OCI-LY7 (cell line): ENCODE data around the gene IFITM5. TPM values are rescaled to one million over a fixed set of nuclear protein-coding genes. Genes with fewer than 3 reads are reported as not detected.
"Not testable (repeated sequence)": the region's sequence is repeated elsewhere in the genome, so short reads cannot be mapped to it uniquely, and the experiment has no call there.

Experiments used
- BruUV-seq: library from RNA; stranded (reverse); fragments of 400-500 nt; replicated peaks from 2 replicates; lab custom pipeline; 2021; lab: Mats Ljungman, UMichigan
- CTCF ChIA-PET: fragments of 300-600 bp; sonication (Branson Sonifier 250); formaldehyde crosslinking; loops from one replicate; lab custom pipeline; 2022; ENCODE audit warnings: antibody characterized with exemption; ENCODE audit not compliant: unreplicated experiment; lab: Charles Lee
- POLR2A ChIA-PET: fragments of 300-600 bp; sonication (Branson Sonifier 250); formaldehyde crosslinking; loops from one replicate; lab custom pipeline; 2022; ENCODE audit warnings: antibody characterized with exemption; lab: Charles Lee
- DNase-seq: peaks from one replicate; pipeline ENCODE4 v3.0.0-alpha.2; 2015; ENCODE audit warnings: low spot score
- H2AFZ ChIP-seq: fragments of 200-600 bp; sonication (generic), shearing (Covaris generic); 2 replicates; pipeline ENCODE4 v1.6.1; 2014; ENCODE audit warnings: mild to moderate bottlenecking, antibody characterized with exemption, low read length, moderate library complexity
- H3K27ac ChIP-seq: fragments of 200-600 bp; sonication (generic); 2 replicates; pipeline ENCODE4 v1.5.1; 2014; ENCODE audit warnings: mixed run types, low read depth, mild to moderate bottlenecking, moderate library complexity, low read length, inconsistent platforms; ENCODE audit not compliant: poor library complexity, severe bottlenecking
- H3K36me3 ChIP-seq: fragments of 200-600 bp; sonication (generic); 2 replicates; pipeline ENCODE4 v1.6.1; 2014; ENCODE audit warnings: mild to moderate bottlenecking, antibody characterized with exemption, low read length, moderate library complexity, mixed read lengths; ENCODE audit not compliant: insufficient read depth
- H3K4me1 ChIP-seq: fragments of 200-600 bp; sonication (generic); 2 replicates; pipeline ENCODE4 v1.5.1; 2014; ENCODE audit warnings: mild to moderate bottlenecking, low read length; ENCODE audit not compliant: insufficient read depth, poor library complexity, severe bottlenecking
- H3K4me2 ChIP-seq: fragments of 200-600 bp; sonication (generic); 2 replicates; pipeline ENCODE4 v1.6.1; 2014; ENCODE audit warnings: mild to moderate bottlenecking, low read length
- H3K4me3 ChIP-seq: fragments of 200-600 bp; sonication (generic); 2 replicates; pipeline ENCODE4 v1.5.1; 2014; ENCODE audit warnings: mild to moderate bottlenecking, low read depth, low read length; ENCODE audit not compliant: poor library complexity, severe bottlenecking
- H3K79me2 ChIP-seq: fragments of 200-600 bp; sonication (generic); 2 replicates; pipeline ENCODE4 v1.6.1; 2016; ENCODE audit warnings: low read depth, mild to moderate bottlenecking, low read length, moderate library complexity, mixed read lengths; ENCODE audit not compliant: insufficient read depth
- H3K9me2 ChIP-seq: fragments of 200-600 bp; sonication (generic); 2 replicates; pipeline ENCODE4 v1.6.1; 2016; ENCODE audit warnings: mild to moderate bottlenecking, low read length, mixed read lengths; ENCODE audit not compliant: insufficient read depth
- H3K9me3 ChIP-seq: fragments of 200-600 bp; sonication (generic); 2 replicates; pipeline ENCODE4 v1.6.1; 2014; ENCODE audit warnings: mild to moderate bottlenecking, mixed run types, low read length, mixed read lengths
- H4K20me1 ChIP-seq: fragments of 200-600 bp; sonication (generic); 2 replicates; pipeline ENCODE4 v1.6.1; 2014; ENCODE audit warnings: mild to moderate bottlenecking, antibody characterized with exemption, low read length, moderate library complexity, mixed read lengths; ENCODE audit not compliant: insufficient read depth
- EZH2phosphoT487 ChIP-seq: fragments of 200-600 bp; sonication (generic); IDR thresholded peaks from 2 replicates; pipeline ENCODE4 v1.6.1; 2018; ENCODE audit warnings: low read depth, borderline replicate concordance, mild to moderate bottlenecking, mixed run types, antibody characterized with exemption, low read length, moderate library complexity, mixed read lengths
- intact Hi-C: fragments of 100-400 bp; cut with micrococcal nuclease; formaldehyde crosslinking; loops from one replicate; pipeline ENCODE4 v1.10.0; 2022; ENCODE audit not compliant: unreplicated experiment
- total RNA-seq, 2 experiments: library from RNA; depleted of rRNA in 1 of 2; stranded (reverse); fragments of >200 nt in 1 of 2; shearing (Covaris generic) in 1 of 2; gene quantifications; 2 replicates each; pipeline ENCODE4 v1.2.3, GENCODE V29; 2014 to 2022
- TF ChIP-seq, protein P1 (sequence below): fragments of 200-600 bp; sonication (generic); conservative IDR thresholded peaks from 2 replicates; pipeline ENCODE4 v1.5.1; 2014; ENCODE audit warnings: mild to moderate bottlenecking, antibody characterized with exemption, low read length, moderate library complexity, mixed read lengths

IFITM5 gene
- total RNA-seq, 2 experiments from 2014 or later = not detected

DNA sequence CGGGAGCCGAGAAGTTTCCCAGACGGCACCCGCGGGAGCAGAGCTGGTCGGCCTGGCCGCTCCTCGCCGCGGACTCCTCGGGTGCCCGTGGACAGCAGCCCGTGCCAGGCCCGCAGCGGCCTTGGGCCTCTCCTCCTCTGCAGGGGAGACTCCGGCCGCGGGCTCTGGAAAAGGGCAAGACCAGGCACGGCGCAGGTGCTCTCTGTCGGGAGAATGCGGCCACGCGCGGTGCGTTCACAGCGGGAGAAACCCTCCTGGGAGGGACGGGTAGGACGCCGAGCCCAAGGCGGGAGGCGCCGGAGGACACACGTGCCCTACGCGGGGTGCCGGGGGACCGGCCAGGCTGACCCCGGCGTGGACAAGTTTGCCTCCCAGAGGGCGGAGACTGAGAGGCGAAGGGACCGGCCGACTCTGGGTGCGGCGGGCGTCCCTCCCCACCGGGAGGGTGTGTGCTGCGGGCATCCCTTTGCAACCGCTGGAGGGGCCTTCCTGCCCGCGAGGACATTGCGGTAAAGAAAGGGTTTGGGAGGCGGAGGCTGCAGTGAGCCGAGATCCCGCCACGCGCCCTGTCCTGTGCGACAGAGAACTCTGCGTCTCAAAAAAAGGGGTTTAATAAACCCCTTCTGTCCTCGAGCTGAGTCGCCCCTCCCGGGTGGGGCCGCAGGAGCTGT lies 16.8 kb upstream of the IFITM5 start:
- Histone ChIP-seq H3K9me2 (no peaks in the 10 kb centered on the region), H3K4me3 (no peak overlapping the region), H3K9me3 (no peaks in the 10 kb centered on the region), H3K27ac (no peak overlapping the region), H3K36me3 (no peaks in the 10 kb centered on the region), H3K4me1 (peaks cover 34% of the 10 kb centered on the region), H4K20me1 (no peaks in the 10 kb centered on the region), H3K79me2 (no peaks in the 10 kb centered on the region), H2AFZ (no peak overlapping the region), H3K4me2 (no peak overlapping the region)
- no peak for DNase-seq
- intact Hi-C loops = no loop called here
- CTCF ChIA-PET = no interaction called here
- no TSS peak for BruUV-seq
- TF ChIP-seq EZH2phosphoT487 = no peak
- TF ChIP-seq, protein P1, sequence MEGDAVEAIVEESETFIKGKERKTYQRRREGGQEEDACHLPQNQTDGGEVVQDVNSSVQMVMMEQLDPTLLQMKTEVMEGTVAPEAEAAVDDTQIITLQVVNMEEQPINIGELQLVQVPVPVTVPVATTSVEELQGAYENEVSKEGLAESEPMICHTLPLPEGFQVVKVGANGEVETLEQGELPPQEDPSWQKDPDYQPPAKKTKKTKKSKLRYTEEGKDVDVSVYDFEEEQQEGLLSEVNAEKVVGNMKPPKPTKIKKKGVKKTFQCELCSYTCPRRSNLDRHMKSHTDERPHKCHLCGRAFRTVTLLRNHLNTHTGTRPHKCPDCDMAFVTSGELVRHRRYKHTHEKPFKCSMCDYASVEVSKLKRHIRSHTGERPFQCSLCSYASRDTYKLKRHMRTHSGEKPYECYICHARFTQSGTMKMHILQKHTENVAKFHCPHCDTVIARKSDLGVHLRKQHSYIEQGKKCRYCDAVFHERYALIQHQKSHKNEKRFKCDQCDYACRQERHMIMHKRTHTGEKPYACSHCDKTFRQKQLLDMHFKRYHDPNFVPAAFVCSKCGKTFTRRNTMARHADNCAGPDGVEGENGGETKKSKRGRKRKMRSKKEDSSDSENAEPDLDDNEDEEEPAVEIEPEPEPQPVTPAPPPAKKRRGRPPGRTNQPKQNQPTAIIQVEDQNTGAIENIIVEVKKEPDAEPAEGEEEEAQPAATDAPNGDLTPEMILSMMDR = no peak
- POLR2A ChIA-PET = interaction anchor here (0.6 to 3.8 kb wide), 3 partner anchors 8 to 24 kb away, joined by 3 to 18 read pairs (median 3); partner anchors contain the start of gene IFITM2

DNA sequence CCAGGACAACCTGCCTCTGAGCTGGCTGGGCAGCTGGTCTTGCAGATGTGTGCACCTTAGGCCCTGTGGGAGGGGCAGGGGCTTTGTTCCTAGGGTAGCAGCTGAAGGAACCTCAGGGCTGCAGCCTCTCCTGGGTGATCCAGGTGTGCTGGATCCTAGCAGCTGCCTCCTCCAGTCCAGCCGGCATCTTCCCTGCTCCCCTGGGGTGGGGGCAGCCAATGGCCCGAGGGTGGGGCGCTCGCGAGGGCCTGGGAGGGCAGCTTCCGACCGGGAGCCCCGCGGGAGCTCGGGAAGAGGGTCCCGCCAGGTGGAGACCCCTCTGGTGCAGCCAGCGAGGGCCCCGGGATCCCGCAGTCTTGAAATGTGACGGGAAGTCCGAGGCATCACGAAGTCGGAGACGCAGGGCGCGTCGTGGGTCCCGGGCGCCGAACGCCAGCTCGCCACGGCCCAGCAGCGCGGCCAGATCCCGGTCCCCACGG lies 16.2 kb upstream of the IFITM5 start:
- peaks cover 34% of the 10 kb centered on the region for H3K4me1 ChIP-seq
- no TSS peak for BruUV-seq
- no peak for TF ChIP-seq EZH2phosphoT487
- TF ChIP-seq, protein P1 = no peak
- ChIA-PET CTCF (no interaction called here), POLR2A (interaction anchor here (3.8 kb wide), 1 partner anchor 25 kb away, joined by 18 read pairs; no protein-coding TSS in a partner anchor)
- no peaks in the 10 kb centered on the region for H3K79me2 ChIP-seq
- intact Hi-C loops = no loop called here
- no peak overlapping the region for H2AFZ ChIP-seq
- peak overlapping the region; percentile 68 for H3K4me2 ChIP-seq
- H3K36me3 ChIP-seq = no peaks in the 10 kb centered on the region
- H3K27ac ChIP-seq = no peak overlapping the region
- no peaks in the 10 kb centered on the region for H3K9me2 ChIP-seq
- no peaks in the 10 kb centered on the region for H3K9me3 ChIP-seq
- H3K4me3 ChIP-seq = peak overlapping the region; percentile 67
- H4K20me1 ChIP-seq = no peaks in the 10 kb centered on the region
- DNase-seq = no peak

DNA sequence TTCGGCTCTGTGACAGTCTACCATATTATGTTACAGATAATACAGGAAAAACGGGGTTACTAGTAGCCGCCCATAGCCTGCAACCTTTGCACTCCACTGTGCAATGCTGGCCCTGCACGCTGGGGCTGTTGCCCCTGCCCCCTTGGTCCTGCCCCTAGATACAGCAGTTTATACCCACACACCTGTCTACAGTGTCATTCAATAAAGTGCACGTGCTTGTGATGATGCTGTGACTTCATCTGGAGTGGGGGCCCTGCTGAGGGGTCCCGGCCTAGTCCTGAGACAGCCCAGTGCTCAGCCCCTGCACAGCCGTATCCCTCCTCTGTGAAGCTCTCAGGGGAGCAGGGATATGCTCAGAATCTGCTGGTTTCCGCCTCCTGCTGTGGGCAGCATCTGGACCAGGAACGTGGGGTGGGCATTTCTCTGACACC lies 15.7 kb upstream of the IFITM5 start:
- Histone ChIP-seq H3K27ac (no peak overlapping the region), H4K20me1 (no peaks in the 10 kb centered on the region), H3K9me3 (no peaks in the 10 kb centered on the region), H3K36me3 (no peaks in the 10 kb centered on the region), H3K9me2 (no peaks in the 10 kb centered on the region), H3K4me3 (peak overlapping the region; percentile 67), H3K79me2 (no peaks in the 10 kb centered on the region), H2AFZ (no peak overlapping the region), H3K4me1 (peaks cover 34% of the 10 kb centered on the region), H3K4me2 (peak overlapping the region; percentile 68)
- no TSS peak for BruUV-seq
- DNase-seq = no peak
- no peak for TF ChIP-seq EZH2phosphoT487
- TF ChIP-seq, protein P1 = no peak
- CTCF ChIA-PET = no interaction called here
- intact Hi-C loops = no loop called here
- POLR2A ChIA-PET = interaction anchor here (3.8 kb wide), 1 partner anchor 26 kb away, joined by 18 read pairs; no protein-coding TSS in a partner anchor

DNA sequence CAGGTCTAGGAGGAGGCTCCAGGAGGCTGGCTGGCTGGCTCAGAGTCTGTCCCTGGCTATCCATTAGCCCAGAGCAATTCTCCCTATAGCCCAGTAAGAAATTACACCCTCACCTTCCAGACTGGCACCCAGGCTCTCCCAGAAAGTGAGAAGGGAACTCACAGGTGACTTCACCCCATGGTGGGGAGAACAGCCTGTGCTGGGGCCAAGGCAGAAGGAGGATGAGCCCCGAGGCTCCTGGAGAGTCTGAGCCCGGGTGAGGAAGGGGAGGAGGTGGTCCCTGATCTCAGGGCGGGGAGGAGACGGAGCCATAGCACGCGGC lies 15.2 kb upstream of the IFITM5 start:
- Histone ChIP-seq H3K4me3 (peak overlapping the region; percentile 67), H3K27ac (peak overlapping the region; percentile 76), H3K4me2 (peak overlapping the region; percentile 68), H3K4me1 (peaks cover 39% of the 10 kb centered on the region)
- H4K20me1 ChIP-seq, DNase-seq, H3K9me2 ChIP-seq, H3K36me3 ChIP-seq, intact Hi-C loops, H2AFZ ChIP-seq, CTCF ChIA-PET, H3K9me3 ChIP-seq, H3K79me2 ChIP-seq, BruUV-seq: not testable (repeated sequence)
- POLR2A ChIA-PET = interaction anchor here (0.5 to 3.8 kb wide), 2 partner anchors 26 to 93 kb away, joined by 3 to 18 read pairs; no protein-coding TSS in a partner anchor
